Endothelial cell of umbilical vein (primary cell): ENCODE results near the gene CYB5A. TPM values are rescaled to one million over a fixed set of nuclear protein-coding genes. Genes with fewer than 3 reads are reported as not detected.

Source experiments
- BruUV-seq: library from RNA; stranded (reverse); fragments of 400-500 nt; replicated peaks from 2 replicates; lab custom pipeline; 2021; lab: Mats Ljungman, UMichigan
- CTCF ChIA-PET: fragments of 300-600, 350-600 bp; sonication (Branson Sonifier 250); formaldehyde crosslinking; loops from one replicate; lab custom pipeline; 2021; ENCODE audit warnings: antibody characterized with exemption, inconsistent platforms; lab: Charles Lee
- POLR2A ChIA-PET: fragments of 300-600, 350-600 bp; sonication (Branson Sonifier 250); formaldehyde crosslinking; loops from one replicate; lab custom pipeline; 2021; ENCODE audit warnings: antibody characterized with exemption, inconsistent platforms; lab: Charles Lee
- DNase-seq: peaks from one replicate; pipeline ENCODE4 v3.0.0-alpha.2; 2011; ENCODE audit warnings: low read depth, low spot score
- FAIRE-seq: peaks from 2 replicates; lab custom pipeline; 2011; peaks lifted over from hg19 to GRCh38; lab: Jason Lieb, UNC
- H2AFZ ChIP-seq: 2 replicates; pipeline ENCODE4 v1.6.0; 2012; ENCODE audit warnings: low read depth, low read length, control low read depth, inconsistent platforms
- H3K27ac ChIP-seq: 2 replicates; pipeline ENCODE4 v1.5.1; 2011; ENCODE audit warnings: low read depth, mild to moderate bottlenecking, control low read depth, low read length, moderate library complexity; ENCODE audit not compliant: insufficient read depth
- H3K27me3 ChIP-seq, 2 experiments: 2 replicates each; pipeline versions ENCODE4 v1.6.0 to v1.6.1; 2011; ENCODE audit warnings: low read length in 2 of 2, mixed read lengths in 1 of 2; ENCODE audit not compliant: control insufficient read depth in 2 of 2, insufficient read depth in 2 of 2
- H3K36me3 ChIP-seq, 2 experiments: 2 replicates in 1 of 2; 3 replicates in 1 of 2; pipeline ENCODE4 v1.5.1; 2011; ENCODE audit warnings: low read length in 2 of 2, mild to moderate bottlenecking in 1 of 2, moderate library complexity in 1 of 2; ENCODE audit not compliant: control insufficient read depth in 2 of 2, insufficient read depth in 2 of 2; ENCODE audit errors: extremely low read depth in 1 of 2
- H3K4me1 ChIP-seq: 3 replicates; pipeline ENCODE4 v1.5.1; 2011; ENCODE audit warnings: mild to moderate bottlenecking, low read length; ENCODE audit not compliant: control insufficient read depth, insufficient read depth; ENCODE audit errors: extremely low read depth
- H3K4me2 ChIP-seq: 2 replicates; pipeline ENCODE4 v1.6.1; 2011; ENCODE audit warnings: low read length, control low read depth, mixed read lengths; ENCODE audit not compliant: insufficient read depth
- H3K4me3 ChIP-seq, 3 experiments: fragments of 200-600 bp in 1 of 3; sonication (generic), shearing (Covaris generic) in 1 of 3; replicated peaks in 1 of 3; 2 replicates each; pipeline ENCODE4 v1.5.1; 2011 to 2016; ENCODE audit warnings: control low read depth in 3 of 3, low read length in 3 of 3, mild to moderate bottlenecking in 2 of 3, inconsistent platforms in 1 of 3, low read depth in 1 of 3, moderate library complexity in 1 of 3; ENCODE audit not compliant: insufficient read depth in 1 of 3
- H3K79me2 ChIP-seq: 2 replicates; pipeline ENCODE4 v1.6.0; 2012; ENCODE audit warnings: low read length, inconsistent platforms; ENCODE audit not compliant: control insufficient read depth, insufficient read depth
- H3K9ac ChIP-seq: replicated peaks from 2 replicates; pipeline ENCODE3; 2011; ENCODE audit warnings: low read length, control low read depth; ENCODE audit not compliant: insufficient read depth; ENCODE audit errors: extremely low read depth
- H3K9me1 ChIP-seq: replicated peaks from 3 replicates; pipeline ENCODE4 v1.6.0; 2011; ENCODE audit warnings: mild to moderate bottlenecking, low read length; ENCODE audit not compliant: control insufficient read depth, insufficient read depth; ENCODE audit errors: extremely low read depth
- H3K9me3 ChIP-seq: replicated peaks from 2 replicates; pipeline ENCODE4 v1.5.1; 2012; ENCODE audit warnings: low read length, inconsistent platforms; ENCODE audit not compliant: control insufficient read depth, insufficient read depth
- H4K20me1 ChIP-seq: replicated peaks from 2 replicates; pipeline ENCODE3; 2011; ENCODE audit warnings: mild to moderate bottlenecking, low read length; ENCODE audit not compliant: control insufficient read depth, insufficient read depth; ENCODE audit errors: extremely low read depth
- CTCF ChIP-seq, 2 donors: IDR thresholded peaks; 1 replicate in 1 of 2; 2 replicates in 1 of 2; pipeline ENCODE4 v1.5.1; 2011; ENCODE audit warnings: low read length in 2 of 2, mild to moderate bottlenecking in 2 of 2, moderate library complexity in 2 of 2, control low read depth in 1 of 2, inconsistent platforms in 1 of 2, low read depth in 1 of 2; ENCODE audit not compliant: insufficient read depth in 1 of 2; ENCODE audit errors: extremely low read depth in 1 of 2
- EZH2 ChIP-seq: IDR thresholded peaks from 2 replicates; pipeline ENCODE4 v1.6.1; 2012; ENCODE audit warnings: borderline replicate concordance, low read depth, mild to moderate bottlenecking, moderate library complexity, low read length, inconsistent platforms; ENCODE audit not compliant: severe bottlenecking
- FOS ChIP-seq: IDR thresholded peaks from 2 replicates; pipeline ENCODE4 v1.6.1; 2011; ENCODE audit warnings: mild to moderate bottlenecking, low read length, moderate library complexity, borderline replicate concordance; ENCODE audit not compliant: insufficient read depth
- GATA2 ChIP-seq: IDR thresholded peaks from 2 replicates; pipeline ENCODE4 v1.7.0; 2011; ENCODE audit warnings: low read depth, mild to moderate bottlenecking, moderate library complexity, mixed read lengths, low read length; ENCODE audit not compliant: insufficient read length, insufficient read depth
- JUN ChIP-seq: IDR thresholded peaks from 2 replicates; pipeline ENCODE4 v1.6.1; 2011; ENCODE audit warnings: borderline replicate concordance, low read depth; ENCODE audit not compliant: insufficient read length, insufficient read depth
- MYC ChIP-seq: IDR thresholded peaks from one replicate; pipeline ENCODE4 v1.6.1; 2011; ENCODE audit warnings: mild to moderate bottlenecking, low read depth, low read length
- POLR2A ChIP-seq: IDR thresholded peaks from 2 replicates; pipeline ENCODE4 v1.6.1; 2012; ENCODE audit warnings: low read depth, mild to moderate bottlenecking, control low read depth, low read length
- POLR2AphosphoS5 ChIP-seq: IDR thresholded peaks from 2 replicates; pipeline ENCODE4 v1.6.1; 2012; ENCODE audit warnings: low read depth, mild to moderate bottlenecking, control low read depth, low read length, moderate library complexity; ENCODE audit not compliant: insufficient read depth
- dilution Hi-C: fragments of 300-500 bp; cut with MboI; formaldehyde crosslinking; loops from one replicate; pipeline ENCODE4 v1.15.0; 2019; ENCODE audit warnings: low sequenced_read_pairs; ENCODE audit not compliant: extremely low pct_ligation_motif_present
- intact Hi-C: fragments of 100-400 bp; cut with micrococcal nuclease; formaldehyde crosslinking; loops from one replicate; pipeline ENCODE4 v1.10.0; 2022
- polyA plus RNA-seq, 4 experiments: library from polyadenylated mRNA; depleted of rRNA in 3 of 4; stranded (reverse) in 3 of 4; unstranded in 1 of 4; fragments of >200 nt; gene quantifications; 2 replicates each; pipeline versions ENCODE4 v1.2.1 to v1.2.3, GENCODE V29; 2011 to 2012; ENCODE audit warnings: missing spikeins in 1 of 4
- total RNA-seq: library from RNA; stranded (reverse); gene quantifications from 2 replicates; pipeline ENCODE4 v1.2.3, GENCODE V29; 2021
- TF ChIP-seq, protein P1 (sequence below): IDR thresholded peaks from 2 replicates; pipeline ENCODE4 v1.6.1; 2011; ENCODE audit not compliant: insufficient read depth, insufficient read length

The CYB5A gene
- total and polyA plus RNA-seq, 2 donors (not counting 3 experiments of a cell fraction or from before 2014, with no cell fraction given): 24.9 to 74.0 TPM

DNA sequence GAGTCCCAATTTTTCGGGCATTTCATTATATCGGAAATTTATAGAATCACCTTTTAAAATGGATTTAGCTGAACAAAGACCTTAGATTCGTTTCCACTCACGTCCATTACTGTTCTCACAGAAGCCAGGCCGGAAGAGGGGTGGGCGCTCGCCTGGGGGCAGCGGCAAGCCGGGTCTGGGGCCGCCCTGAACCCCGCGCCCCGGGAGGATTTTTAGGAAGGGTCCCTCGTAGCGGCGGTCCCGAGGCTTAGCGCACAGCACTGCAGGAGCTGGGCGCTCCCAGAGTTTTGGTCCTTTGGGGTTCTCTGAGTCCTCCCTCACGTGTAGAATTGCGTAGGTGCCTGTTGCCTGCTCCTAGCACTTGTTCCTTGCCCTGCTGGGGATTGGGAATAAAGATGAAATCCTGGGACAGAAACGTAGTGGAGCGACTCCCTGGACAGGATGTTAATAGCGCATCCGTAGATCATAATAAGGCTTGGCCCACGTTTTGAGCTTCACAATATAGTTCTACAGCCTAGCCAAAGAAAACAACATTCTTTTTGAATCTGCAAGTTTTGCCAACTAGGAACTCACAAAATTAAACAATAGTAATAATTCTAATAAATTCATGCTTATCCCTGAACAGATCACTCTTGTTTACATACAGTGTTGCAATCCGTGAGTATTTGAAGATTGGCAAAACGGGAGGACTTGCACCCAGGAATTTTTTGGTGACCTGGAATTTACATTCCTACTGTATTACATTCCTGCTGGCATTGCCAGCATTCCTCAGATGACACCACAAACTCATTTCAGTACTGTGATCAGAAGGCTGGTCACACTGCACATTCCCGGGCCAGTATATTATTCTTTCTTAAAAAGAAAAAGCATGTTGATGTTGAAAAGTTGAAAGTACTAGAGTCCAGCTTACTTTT, 24.8 kb upstream of the CYB5A start:
- H3K27ac ChIP-seq: no peak overlapping the region
- dilution Hi-C loops: no loop called here

More for the DNA sequence above, 24.8 kb upstream of the CYB5A start:
- FAIRE-seq (no peak), DNase-seq (no peak)
- ChIA-PET POLR2A (no interaction called here), CTCF (no interaction called here)
- Histone ChIP-seq H3K4me3 (no peak overlapping the region), H3K27me3 (no peaks in the 10 kb centered on the region), H3K9me1 (no peaks in the 10 kb centered on the region), H3K9ac (no peak overlapping the region), H3K4me2 (no peak overlapping the region), H3K79me2 (no peaks in the 10 kb centered on the region), H2AFZ (no peak overlapping the region), H4K20me1 (no peaks in the 10 kb centered on the region), H3K36me3 (no peaks in the 10 kb centered on the region), H3K9me3 (no peaks in the 10 kb centered on the region), H3K4me1 (no peaks in the 10 kb centered on the region)
- no TSS peak for BruUV-seq
- intact Hi-C loops: no loop called here
- TF ChIP-seq JUN (no peak), CTCF (IDR thresholded peaks at IDR 0.05; ENCODE audit: extremely low read depth in 1 of 2, insufficient read depth in 1 of 2, low read depth in 1 of 2, low read length in 2 of 2) (no peak), POLR2A (no peak), FOS (no peak), POLR2AphosphoS5 (no peak), GATA2 (no peak), EZH2 (no peak), MYC (no peak)
- TF ChIP-seq, protein P1, sequence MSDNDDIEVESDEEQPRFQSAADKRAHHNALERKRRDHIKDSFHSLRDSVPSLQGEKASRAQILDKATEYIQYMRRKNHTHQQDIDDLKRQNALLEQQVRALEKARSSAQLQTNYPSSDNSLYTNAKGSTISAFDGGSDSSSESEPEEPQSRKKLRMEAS: no peak
